SK-MEL-5 (cell line): ENCODE data around the gene CLDN15. TPM values are rescaled to one million over a fixed set of nuclear protein-coding genes. Genes with fewer than 3 reads are reported as not detected.

Source experiments
- DNase-seq: peaks from one replicate; pipeline ENCODE4 v3.0.0-alpha.2; 2016; ENCODE audit warnings: low read depth, low spot score
- in situ Hi-C: cut with HindIII; loops from 2 replicates; pipeline ENCODE4 v1.10.0; 2016; ENCODE audit warnings: low sequenced_read_pairs, high pct_unique_total_duplicates, low pct_unique_long_range_greater_than_20kb
- total RNA-seq: library from RNA; depleted of rRNA; stranded (reverse); fragments of >200 nt; shearing (Covaris generic); gene quantifications from 2 replicates; pipeline ENCODE4 v1.2.3, GENCODE V29; 2014

CLDN15 gene
- total RNA-seq, 1 experiment from 2014 or later: 8.4 TPM

GRCh38 chr7:101233907-101234547, 3.6 kb downstream of the CLDN15 start:
- in situ Hi-C loops: no loop called here
- DNase-seq: no peak

GRCh38 chr7:101232141-101232850, 5.3 kb downstream of the CLDN15 start:
- in situ Hi-C loops: no loop called here

GRCh38 chr7:101231644-101232043, 6.0 kb downstream of the CLDN15 start:
- in situ Hi-C loops: no loop called here

More at GRCh38 chr7:101232141-101232850, 5.3 kb downstream of the CLDN15 start:
- no peak for DNase-seq

GRCh38 chr7:101226721-101227120, 10.9 kb downstream of the CLDN15 start:
- no peak for DNase-seq
- in situ Hi-C loops: no loop called here

More at GRCh38 chr7:101231644-101232043, 6.0 kb downstream of the CLDN15 start:
- no peak for DNase-seq

- no peak for DNase-seq
- in situ Hi-C loops: no loop called here
Measured at GRCh38 chr7:101225650-101226049, 12.0 kb downstream of the CLDN15 start.

- in situ Hi-C loops: no loop called here
- DNase-seq: no peak
Measured at GRCh38 chr7:101223528-101223927, 14.1 kb downstream of the CLDN15 start.

GRCh38 chr7:101222275-101222830, 15.2 kb downstream of the CLDN15 start:
- in situ Hi-C loops: no loop called here
- no peak for DNase-seq

- no peak for DNase-seq
- in situ Hi-C loops: no loop called here
Measured at GRCh38 chr7:101220295-101220694, 17.3 kb downstream of the CLDN15 start.

- DNase-seq: no peak
Measured at GRCh38 chr7:101218236-101219125, 19.1 kb downstream of the CLDN15 start.

GRCh38 chr7:101217388-101218235, 20.0 kb downstream of the CLDN15 start, which contains the start of the genes PLOD3 and ZNHIT1:
TSS of gene PLOD3 (minus strand) at chr7:101217581. CDS start at chr7:101217274, 307 bp downstream.
TSS of gene ZNHIT1 (plus strand) at chr7:101218165. CDS start at chr7:101218196, 31 bp downstream.
- in situ Hi-C loops: no loop called here

More at GRCh38 chr7:101218236-101219125, 19.1 kb downstream of the CLDN15 start:
- in situ Hi-C loops: no loop called here

GRCh38 chr7:101216860-101217387, 20.7 kb downstream of the CLDN15 start:
- in situ Hi-C loops: no loop called here
- no peak for DNase-seq

More at GRCh38 chr7:101217388-101218235, 20.0 kb downstream of the CLDN15 start, which contains the start of the genes PLOD3 and ZNHIT1:
- DNase-seq: peak; percentile 100

- DNase-seq: no peak
- in situ Hi-C loops: no loop called here
Measured at GRCh38 chr7:101216001-101216859, 21.4 kb downstream of the CLDN15 start.

- in situ Hi-C loops: no loop called here
- no peak for DNase-seq
Measured at GRCh38 chr7:101212014-101212413, 25.6 kb downstream of the CLDN15 start.

- no peak for DNase-seq
- in situ Hi-C loops: no loop called here
Measured at GRCh38 chr7:101211501-101211900, 26.1 kb downstream of the CLDN15 start.

GRCh38 chr7:101210143-101210542, 27.5 kb downstream of the CLDN15 start:
- DNase-seq: no peak
- in situ Hi-C loops: no loop called here

GRCh38 chr7:101208794-101209193, 28.8 kb downstream of the CLDN15 start:
- no peak for DNase-seq
- in situ Hi-C loops: no loop called here
